HEK293T (cell line): ENCODE results near the gene DPP4.

Experiments
- ARNT ChIP-seq: fragments of 450-650 bp; IDR thresholded peaks from 2 replicates; pipeline ENCODE4 v1.6.1; 2017; ENCODE audit warnings: mild to moderate bottlenecking
- BHLHE40 ChIP-seq: fragments of 450-650 bp; IDR thresholded peaks from 2 replicates; pipeline ENCODE4 v1.6.1; 2016; ENCODE audit warnings: mild to moderate bottlenecking, moderate library complexity, borderline replicate concordance
- FOXA1 ChIP-seq: fragments of 450-650 bp; IDR thresholded peaks from 2 replicates; pipeline ENCODE4 v1.6.1; 2016; ENCODE audit warnings: mild to moderate bottlenecking
- FOXM1 ChIP-seq: fragments of 450-650 bp; IDR thresholded peaks from 2 replicates; pipeline ENCODE4 v1.6.1; 2017; ENCODE audit warnings: mild to moderate bottlenecking, borderline replicate concordance
- HDGF ChIP-seq: fragments of 450-650 bp; IDR thresholded peaks from 2 replicates; pipeline ENCODE4 v1.6.1; 2017; ENCODE audit warnings: antibody characterized with exemption, borderline replicate concordance
- LEF1 ChIP-seq: fragments of 450-650 bp; IDR thresholded peaks from 2 replicates; pipeline ENCODE4 v1.6.1; 2017; ENCODE audit warnings: mild to moderate bottlenecking, borderline replicate concordance
- SUZ12 ChIP-seq: fragments of 450-650 bp; IDR thresholded peaks from 2 replicates; pipeline ENCODE4 v1.6.1; 2016; ENCODE audit warnings: mild to moderate bottlenecking
- TARDBP ChIP-seq: fragments of 450-650 bp; IDR thresholded peaks from 2 replicates; pipeline ENCODE4 v1.6.1; 2016

DNA sequence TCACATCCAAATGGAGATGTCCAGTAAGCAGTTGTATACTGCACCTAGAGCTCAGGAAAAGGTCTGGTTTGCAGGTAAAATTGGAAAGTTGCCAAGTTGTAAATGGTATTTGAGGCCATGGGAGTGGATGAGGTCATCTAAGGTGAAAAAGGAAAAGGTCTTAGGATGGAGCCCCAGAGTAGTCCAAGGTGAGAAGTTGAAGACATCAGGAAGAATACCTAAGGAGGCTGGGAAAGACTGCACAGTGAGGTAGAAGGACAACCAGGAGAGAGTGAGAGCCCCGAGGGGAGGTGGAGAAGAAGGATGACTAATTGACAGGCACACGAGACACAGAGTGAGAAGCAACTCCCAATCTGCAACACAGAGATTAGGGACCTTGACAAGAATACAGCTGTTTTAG is 10.7 kb downstream of the DPP4 start:
- TF ChIP-seq ARNT, result no peak
- TF ChIP-seq FOXA1, result no peak
- TF ChIP-seq SUZ12, result no peak
- no peak for TF ChIP-seq TARDBP
- no peak for TF ChIP-seq LEF1
- TF ChIP-seq HDGF, result no peak
- TF ChIP-seq FOXM1, result no peak
- TF ChIP-seq BHLHE40, result no peak
